ENCODE results near the gene LRRC38. TPM values are rescaled to one million over a fixed set of nuclear protein-coding genes. Genes with fewer than 3 reads are reported as not detected.

Gene LRRC38
- total and polyA plus RNA-seq, 2 of the 8 experiments (the other 6 are each of a cell fraction or from before 2014, with no cell fraction given), result 0.17 to 0.63 TPM

DNA sequence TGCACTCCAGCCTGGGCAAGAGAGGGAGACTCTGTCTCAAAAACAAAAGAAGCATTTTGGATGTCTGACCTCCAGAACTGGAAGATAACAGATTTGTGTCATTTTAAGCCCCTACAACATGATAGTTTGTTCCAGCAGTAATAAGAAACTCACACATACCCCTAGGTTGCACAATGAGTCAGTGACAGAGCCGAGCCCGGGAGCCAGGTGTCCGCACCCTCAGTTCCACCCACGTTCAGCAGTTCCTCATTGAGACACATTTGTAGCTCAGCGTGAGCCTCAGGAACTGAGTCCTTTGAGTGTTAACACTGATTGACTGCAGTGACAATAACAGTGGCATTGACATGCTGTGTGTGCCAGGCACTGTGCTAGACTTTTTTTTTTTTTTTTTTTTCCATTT lies 19.8 kb downstream of the LRRC38 start:
- Histone ChIP-seq H3K9ac (replicated peaks in 1 of 4; ENCODE audit: extremely low read depth in 1 of 4, low read depth in 3 of 4, low read length in 3 of 4) (no peak overlapping the region), H2BK15ac (ENCODE audit: low read length) (no peak overlapping the region), H3K36me3 (ENCODE audit: control insufficient read depth in 2 of 4, insufficient read depth in 4 of 4, low read length in 3 of 4) (no peaks in the 10 kb centered on the region), H3K4me3 (ENCODE audit: extremely low read depth in 1 of 4, insufficient read depth in 2 of 4, low read depth in 3 of 4, low read length in 4 of 4) (no peak overlapping the region), H4K91ac (replicated peaks; ENCODE audit: insufficient read length, low read length) (no peak overlapping the region), H3K23ac (ENCODE audit: insufficient read length) (no peak overlapping the region), H3K56ac (replicated peaks; ENCODE audit: insufficient read length, low read depth, low read length) (no peak overlapping the region), H2BK5ac (ENCODE audit: low read depth, low read length) (no peak overlapping the region), H4K8ac (ENCODE audit: extremely low read depth, insufficient read depth, low read length) (no peak overlapping the region), H3K14ac (ENCODE audit: insufficient read length) (no peak overlapping the region), H3K4me2 (ENCODE audit: insufficient read depth in 1 of 2, low read depth in 2 of 2, low read length in 2 of 2) (no peak overlapping the region), H2AK5ac (ENCODE audit: low read depth, low read length) (no peak overlapping the region), H3K27me3 (replicated peaks in 1 of 4; ENCODE audit: control insufficient read depth in 3 of 4, extremely low read depth in 1 of 4, insufficient read depth in 3 of 4, low read length in 3 of 4) (no peaks in the 10 kb centered on the region), H4K20me1 (replicated peaks in 1 of 2; ENCODE audit: control insufficient read depth in 1 of 2, insufficient read depth in 2 of 2, low read length in 2 of 2) (no peaks in the 10 kb centered on the region), H3K79me2 (ENCODE audit: control insufficient read depth in 1 of 2, insufficient read depth in 2 of 2, low read length in 2 of 2) (no peaks in the 10 kb centered on the region), H3K18ac (ENCODE audit: extremely low read depth, low read length) (no peak overlapping the region), H3K79me1 (ENCODE audit: low read depth, low read length) (no peaks in the 10 kb centered on the region), H2BK120ac (replicated peaks; ENCODE audit: low read depth, low read length) (no peak overlapping the region), H3K23me2 (ENCODE audit: low read depth, low read length) (no peaks in the 10 kb centered on the region), H3K4me1 (replicated peaks in 1 of 4; ENCODE audit: control insufficient read depth in 3 of 4, insufficient read depth in 4 of 4, low read length in 3 of 4) (no peaks in the 10 kb centered on the region; a peak in 1 of 7 replicates), H2AFZ (ENCODE audit: low read length) (no peak overlapping the region), H2BK20ac (ENCODE audit: low read length) (no peak overlapping the region), H3K27ac (ENCODE audit: low read depth, low read length) (no peak overlapping the region), H4K5ac (ENCODE audit: insufficient read length, low read depth, low read length) (no peak overlapping the region), H3K9me3 (ENCODE audit: insufficient read depth in 2 of 2, low read depth in 1 of 2, low read length in 1 of 2) (peaks cover 0 to 12% of the 10 kb centered on the region in 2 experiments; a peak in 3 of 4 replicates), H2BK12ac (ENCODE audit: low read depth, low read length) (no peak overlapping the region), H3K4ac (replicated peaks; ENCODE audit: insufficient read length, low read depth, low read length) (no peak overlapping the region)
- WGBS, 2 experiments (ENCODE audit: extremely low coverage in 1 of 2, insufficient coverage in 1 of 2, insufficient read length in 1 of 2, insufficient replicate concordance in 2 of 2, low coverage in 1 of 2, low lambda C conversion rate in 2 of 2, missing lambda C conversion rate in 1 of 2), result 78% methylated on average over 4 of the region's 5 CpGs; no CpG with 5 or more reads in 1 of the 2 experiments
- POLR2A ChIA-PET (ENCODE audit: partially characterized antibody), result no interaction called here
- DNase-seq (ENCODE audit: low read depth in 1 of 2, low spot score in 2 of 2) (no peak), FAIRE-seq (no peak)
- no peak for TF ChIP-seq TAF7 (optimal IDR thresholded peaks at IDR 0.05; ENCODE audit: borderline replicate concordance, low read depth, low read length)
- CTCF ChIA-PET (ENCODE audit: partially characterized antibody), result interaction anchor here (0.6 to 0.7 kb wide), 2 partner anchors 10 to 95 kb away, joined by 3 to 4 read pairs; no protein-coding TSS in a partner anchor
